ENCODE data around the gene INTS4.
"Not testable (repeated sequence)": the region's sequence is repeated elsewhere in the genome, so short reads cannot be mapped to it uniquely, and the experiment has no call there.

DNA sequence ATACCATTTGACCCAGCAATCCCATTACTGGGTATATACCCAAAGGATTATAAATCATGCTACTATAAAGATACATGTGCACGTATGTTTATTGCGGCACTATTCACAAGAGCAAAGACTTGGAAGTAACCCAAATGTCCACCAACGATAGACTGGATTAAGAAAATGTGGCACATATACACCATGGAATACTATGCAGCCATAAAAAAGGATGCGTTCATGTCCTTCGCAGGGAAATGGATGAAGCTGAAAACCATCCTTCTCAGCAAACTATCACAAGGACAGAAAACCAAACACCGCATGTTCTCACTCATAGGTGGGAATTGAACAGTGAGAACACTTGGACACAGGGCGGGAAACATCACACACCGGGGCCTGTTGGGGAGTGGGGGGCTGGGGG, 8.0 kb downstream of the INTS4 start:
- TF ChIP-seq CTCF (conservative IDR thresholded peaks at IDR 0.05; ENCODE audit: low read depth, low read length); SMC3 (IDR thresholded peaks at IDR 0.05; ENCODE audit: low read depth, low read length); CHD1 (IDR thresholded peaks at IDR 0.05; ENCODE audit: low read depth, low read length): not testable (repeated sequence)

Data from IMR-90 (cell line).